Measurements from ENCODE around the gene XXYLT1.

GRCh38 chr3:195187609-195188425 is 83.1 kb downstream of the XXYLT1 start:
- TF ChIP-seq CTCF (IDR thresholded peaks at IDR 0.05), result no peak
- TF ChIP-seq POLR2A (IDR thresholded peaks at IDR 0.05), result no peak
